Measurements from ENCODE around the gene EPOP. TPM values are rescaled to one million over a fixed set of nuclear protein-coding genes. Genes with fewer than 3 reads are reported as not detected.

EPOP gene
- total and polyA plus RNA-seq, 2 of the 13 experiments (the other 11 are each of a cell fraction or from before 2014, with no cell fraction given): 14.7 to 37.8 TPM

- TF ChIP-seq ZNF513 (CRISPR knock-in tag; conservative IDR thresholded peaks at IDR 0.05) (no peak), TEF (CRISPR knock-in tag; IDR thresholded peaks at IDR 0.05) (no peak), KDM5B (CRISPR knock-in tag; IDR thresholded peaks at IDR 0.05; ENCODE audit: borderline replicate concordance) (peak; percentile 84; the same call in 1 of the 2 replicates), CSRNP1 (CRISPR knock-in tag; IDR thresholded peaks at IDR 0.05) (peak; percentile 54), POLR2A (IDR thresholded peaks at IDR 0.05; ENCODE audit: insufficient read depth in 1 of 2, low read depth in 2 of 2, low read length in 2 of 2) (peak; percentile 85 to 92), ZNF205 (CRISPR knock-in tag; IDR thresholded peaks at IDR 0.05) (peak; percentile 97), FOXO1 (CRISPR knock-in tag; IDR thresholded peaks at IDR 0.05) (peak; percentile 81), ZNF749 (CRISPR knock-in tag; IDR thresholded peaks at IDR 0.05; ENCODE audit: borderline replicate concordance) (no peak; the same call in 1 of the 2 replicates), JUN (CRISPR knock-in tag; IDR thresholded peaks at IDR 0.05) (0 out of 2 replicates have a peak, but pooled peaks have one; percentile 39), HNF1A (IDR thresholded peaks at IDR 0.05; ENCODE audit: low read depth) (peak; percentile 86), HNF1A (CRISPR knock-in tag; IDR thresholded peaks at IDR 0.05; ENCODE audit: borderline replicate concordance) (peak; percentile 94), YY1 (IDR thresholded peaks at IDR 0.05; ENCODE audit: insufficient read depth, insufficient replicate concordance, low read depth, low read length) (peak; percentile 76), E2F5 (CRISPR knock-in tag; conservative IDR thresholded peaks at IDR 0.05) (no peak)
- TF ChIP-seq, protein P1, sequence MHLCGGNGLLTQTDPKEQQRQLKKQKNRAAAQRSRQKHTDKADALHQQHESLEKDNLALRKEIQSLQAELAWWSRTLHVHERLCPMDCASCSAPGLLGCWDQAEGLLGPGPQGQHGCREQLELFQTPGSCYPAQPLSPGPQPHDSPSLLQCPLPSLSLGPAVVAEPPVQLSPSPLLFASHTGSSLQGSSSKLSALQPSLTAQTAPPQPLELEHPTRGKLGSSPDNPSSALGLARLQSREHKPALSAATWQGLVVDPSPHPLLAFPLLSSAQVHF (CRISPR knock-in tag; IDR thresholded peaks at IDR 0.05): no peak
- TF ChIP-seq, protein P2, sequence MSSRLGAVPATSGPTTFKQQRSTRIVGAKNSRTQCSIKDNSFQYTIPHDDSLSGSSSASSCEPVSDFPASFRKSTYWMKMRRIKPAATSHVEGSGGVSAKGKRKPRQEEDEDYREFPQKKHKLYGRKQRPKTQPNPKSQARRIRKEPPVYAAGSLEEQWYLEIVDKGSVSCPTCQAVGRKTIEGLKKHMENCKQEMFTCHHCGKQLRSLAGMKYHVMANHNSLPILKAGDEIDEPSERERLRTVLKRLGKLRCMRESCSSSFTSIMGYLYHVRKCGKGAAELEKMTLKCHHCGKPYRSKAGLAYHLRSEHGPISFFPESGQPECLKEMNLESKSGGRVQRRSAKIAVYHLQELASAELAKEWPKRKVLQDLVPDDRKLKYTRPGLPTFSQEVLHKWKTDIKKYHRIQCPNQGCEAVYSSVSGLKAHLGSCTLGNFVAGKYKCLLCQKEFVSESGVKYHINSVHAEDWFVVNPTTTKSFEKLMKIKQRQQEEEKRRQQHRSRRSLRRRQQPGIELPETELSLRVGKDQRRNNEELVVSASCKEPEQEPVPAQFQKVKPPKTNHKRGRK (CRISPR knock-in tag; IDR thresholded peaks at IDR 0.05): no peak
These were observed 17.6 kb downstream of the EPOP start (continued) for GRCh38 chr17:38656959-38657823.
